Heart right ventricle (tissue), 16 donors: ENCODE data around the gene CA4. TPM values are rescaled to one million over a fixed set of nuclear protein-coding genes. Genes with fewer than 3 reads are reported as not detected.

ENCODE experiments used
- ATAC-seq, 8 donors: fragments of 200-7000 bp; cut with Tn5 transposase; one replicate each; pipeline ENCODE4 v1.9.1; 2020; ENCODE audit warnings: mild to moderate bottlenecking in 8 of 8, moderate library complexity in 8 of 8, moderate number of reproducible peaks in 1 of 8
- DNase-seq, 2 donors: peaks; one replicate each; pipeline ENCODE4 v3.0.0-alpha.2; 2020
- H3K27ac ChIP-seq, 10 donors: fragments of 200-600 bp; sonication (generic) in 2 of 10; one replicate each; pipeline versions ENCODE4 v1.5.0 to v1.8.0; 2020 to 2022; ENCODE audit warnings: mild to moderate bottlenecking in 3 of 10
- H3K27me3 ChIP-seq, 7 donors: fragments of 200-600 bp; one replicate each; pipeline ENCODE4 v1.8.0; 2021 to 2022; ENCODE audit warnings: mild to moderate bottlenecking in 2 of 7
- H3K36me3 ChIP-seq, 9 donors: fragments of 200-600 bp; sonication (generic) in 1 of 9; one replicate each; pipeline versions ENCODE4 v1.5.0 to v1.8.0; 2020 to 2022; ENCODE audit warnings: mild to moderate bottlenecking in 2 of 9
- H3K4me1 ChIP-seq, 9 donors: fragments of 200-600 bp; sonication (generic) in 1 of 9; one replicate each; pipeline versions ENCODE4 v1.5.0 to v1.8.0; 2020 to 2022; ENCODE audit warnings: mild to moderate bottlenecking in 4 of 9
- H3K4me3 ChIP-seq, 10 donors: fragments of 200-600 bp; sonication (generic) in 2 of 10; one replicate each; pipeline versions ENCODE4 v1.5.0 to v1.8.0; 2020 to 2022; ENCODE audit warnings: mild to moderate bottlenecking in 7 of 10, moderate library complexity in 2 of 10
- H3K9me3 ChIP-seq, 11 donors: fragments of 200-600 bp in 10 of 11; sonication (generic) in 2 of 11; one replicate each; pipeline versions ENCODE4 v1.5.0 to v1.8.0; 2013 to 2022; ENCODE audit warnings: mild to moderate bottlenecking in 2 of 11, control low read depth in 1 of 11, moderate library complexity in 1 of 11
- CTCF ChIP-seq, 9 donors: fragments of 200-600 bp; sonication (generic) in 2 of 9; IDR thresholded peaks; one replicate each; pipeline versions ENCODE4 v1.5.0 to v1.8.0; 2021 to 2022; ENCODE audit warnings: antibody characterized with exemption in 9 of 9, mild to moderate bottlenecking in 5 of 9, moderate library complexity in 1 of 9
- WGBS, 2 donors: extraction: QIAGEN DNeasy Blood & Tissue Kit; methylation state at CpG; one replicate each; pipeline ENCODE4 v1.1.7; 2013; ENCODE audit warnings: inconsistent platforms in 1 of 2; 5-methylcytosine and 5-hydroxymethylcytosine counted together
- intact Hi-C, 10 donors: fragments of 100-400 bp; cut with DNase I; formaldehyde crosslinking; loops; one replicate each; pipeline versions ENCODE4 v1.11.1 to v1.14.2; 2022
- polyA plus RNA-seq, 2 donors: library from polyadenylated mRNA; stranded (reverse); fragments of 200-250 nt; gene quantifications; one replicate each; pipeline ENCODE4 v1.2.3, GENCODE V29; 2013
- total RNA-seq, 10 donors: library from RNA; stranded (reverse); fragmentation: NEBNext Ultra II Directional in 3 of 10; extraction: Animal tissue kit (Norgen Biotek cat#: 25700) in 3 of 10; gene quantifications; one replicate each; pipeline versions ENCODE4 v1.2.1 to v1.2.4, GENCODE V29; 2021 to 2023
- donor health status: Arrhythmogenic right ventricular cardiomyopathy.
- donor health status: ischemic (EF 13 %, LVEDD 7.1; RV severe dilation, severe dysfunction).
- donor health status: healthy with polysubstance abuse.
- donor health status: DM: no; HTN: yes; CAD: no.
- donor health status: DM: no; HTN: no; CAD: no.
- donor health status: ischemic (EF 25% LVEDD 6.9; RV normal size, moderate dysfunction).
- donor health status: ischemic (EF 25% LVEDD 5.7; RV mildly dilated, moderate dysfunction).
- donor health status: healthy.
- donor health status: DM: yes; HTN: yes; CAD: no.
- donor health status: Ischemic cardiomyopathy.
- donor health status: ischemic (EF 35%, LVEDD 5.7; RV mildly dilated, moderate dysfunction).
- donor health status: nonischemic (EF 11% LVEDD 7.7; RV severe dilation, severe dysfunction).
- donor health status: DM: yes; HTN: yes; CAD: no.
- donor health status: PGD.
- donor health status: ischemic (EF 29% LVEDD 5.4; RV normal size, mild dysfunction).
- donor health status: nonischemic (EF 23%, LVEDD 6.1; RV moderate dilation, normal function).

The CA4 gene
- total and polyA plus RNA-seq, 12 donors: 5.7 to 57.8 (median 16.2) TPM

GRCh38 chr17:60168654-60169053, 18.9 kb downstream of the CA4 start:
- Histone ChIP-seq H3K4me1 (peaks cover 0 to 74% (median 49%) of the 10 kb centered on the region in 9 donors), H3K36me3 (no peaks in the 10 kb centered on the region), H3K4me3 (no peak overlapping the region), H3K27me3 (peaks cover 0 to 8% (median 0%) of the 10 kb centered on the region in 7 donors), H3K9me3 (no peaks in the 10 kb centered on the region), H3K27ac (peak overlapping the region in 5 of 10 donors; percentile 31 to 83 (median 68))
- TF ChIP-seq CTCF (IDR thresholded peaks at IDR 0.05): no peak
- intact Hi-C loops: no loop called here
- ATAC-seq (no peak), DNase-seq (no peak)
- 69 to 71% methylated on average over 7 of the region's 7 CpGs for WGBS, 2 donors

GRCh38 chr17:60169921-60170817, 20.4 kb downstream of the CA4 start:
- Histone ChIP-seq H3K27ac (peak overlapping the region in 9 of 10 donors; percentile 28 to 84 (median 63)), H3K36me3 (no peaks in the 10 kb centered on the region), H3K4me3 (no peak overlapping the region), H3K27me3 (peaks cover 0 to 5% (median 0%) of the 10 kb centered on the region in 7 donors), H3K9me3 (no peaks in the 10 kb centered on the region), H3K4me1 (peaks cover 0 to 72% (median 41%) of the 10 kb centered on the region in 9 donors)
- 54 to 66% methylated on average over 10 of the region's 10 CpGs for WGBS, 2 donors
- no peak for TF ChIP-seq CTCF (IDR thresholded peaks at IDR 0.05)
- intact Hi-C loops: loop anchor here in 1 of 10 donors (1.0 to 2.0 kb wide), 2 partner anchors 19 to 28 kb away; no protein-coding TSS in a partner anchor
- ATAC-seq: peak; percentile 58 to 88 (median 78)
- DNase-seq: peak; percentile 73 to 74

- 72 to 79% methylated on average over 8 of the region's 8 CpGs for WGBS, 2 donors
- peaks cover 0 to 68% (median 38%) of the 10 kb centered on the region in 9 donors for H3K4me1 ChIP-seq
- ATAC-seq (no peak), DNase-seq (no peak)
- peaks cover 0 to 5% (median 0%) of the 10 kb centered on the region in 9 donors for H3K36me3 ChIP-seq
- peak overlapping the region in 9 of 10 donors; percentile 28 to 84 (median 62) for H3K27ac ChIP-seq
- intact Hi-C loops: loop anchor here in 1 of 10 donors (1.0 to 2.0 kb wide), 2 partner anchors 20 to 29 kb away; no protein-coding TSS in a partner anchor
- peaks cover 0 to 2% (median 0%) of the 10 kb centered on the region in 7 donors for H3K27me3 ChIP-seq
- TF ChIP-seq CTCF (IDR thresholded peaks at IDR 0.05): no peak
- H3K4me3 ChIP-seq: no peak overlapping the region
- no peaks in the 10 kb centered on the region for H3K9me3 ChIP-seq
Measured at GRCh38 chr17:60170835-60171752, 21.3 kb downstream of the CA4 start.

- H3K27me3 ChIP-seq: no peaks in the 10 kb centered on the region
- ATAC-seq: no peak
- H3K9me3 ChIP-seq: no peaks in the 10 kb centered on the region
- 93 to 95% methylated on average over 8 of the region's 8 CpGs for WGBS, 2 donors
- DNase-seq: no peak
- H3K4me1 ChIP-seq: peaks cover 0 to 66% (median 38%) of the 10 kb centered on the region in 9 donors
- intact Hi-C loops: loop anchor here in 1 of 10 donors (2.0 kb wide), 1 partner anchor 21 kb away; no protein-coding TSS in a partner anchor
- peak overlapping the region in 2 of 10 donors; percentile 10 to 83 for H3K27ac ChIP-seq
- peaks cover 0 to 8% (median 0%) of the 10 kb centered on the region in 9 donors for H3K36me3 ChIP-seq
- no peak overlapping the region for H3K4me3 ChIP-seq
- no peak for TF ChIP-seq CTCF (IDR thresholded peaks at IDR 0.05)
Measured at GRCh38 chr17:60171753-60172079, 21.9 kb downstream of the CA4 start.
